Ascending aorta (tissue), 2 donors: ENCODE data around the gene MCM10. TPM values are rescaled to one million over a fixed set of nuclear protein-coding genes. Genes with fewer than 3 reads are reported as not detected.

Experiments
- DNase-seq, 2 donors: peaks; one replicate each; pipeline ENCODE4 v3.0.0-alpha.2; 2019; ENCODE audit warnings: low spot score in 2 of 2
- H3K27ac ChIP-seq, 2 donors: fragments of 200-600 bp; sonication (generic); one replicate each; pipeline ENCODE4 v1.5.1; 2016 to 2017; ENCODE audit warnings: mild to moderate bottlenecking in 1 of 2
- H3K27me3 ChIP-seq: fragments of 200-600 bp; sonication (generic); one replicate; pipeline ENCODE4 v1.5.1; 2017
- H3K36me3 ChIP-seq, 2 donors: fragments of 200-600 bp; sonication (generic); one replicate each; pipeline ENCODE4 v1.5.1; 2016
- H3K4me1 ChIP-seq, 2 donors: fragments of 200-600 bp; sonication (generic); one replicate each; pipeline ENCODE4 v1.5.1; 2016 to 2017; ENCODE audit warnings: mild to moderate bottlenecking in 1 of 2
- H3K4me3 ChIP-seq, 2 donors: fragments of 200-600 bp; sonication (generic); one replicate each; pipeline ENCODE4 v1.5.1; 2016 to 2017; ENCODE audit warnings: mild to moderate bottlenecking in 1 of 2
- H3K9me3 ChIP-seq, 2 donors: fragments of 200-600 bp; sonication (generic); one replicate each; pipeline ENCODE4 v1.5.1; 2016
- intact Hi-C: fragments of 100-400 bp; cut with DNase I; formaldehyde crosslinking; loops from one replicate; pipeline ENCODE4 v1.15.1; 2023
- total RNA-seq: library from RNA; depleted of rRNA; stranded (reverse); fragments of >200 nt; gene quantifications from one replicate; pipeline ENCODE4 v1.1.0, GENCODE V29; 2016
- TF ChIP-seq, protein P1 (sequence below), 3 experiments: fragments of 200-600 bp in 2 of 3; fragments of 450-650 bp in 1 of 3; sonication (generic) in 2 of 3; IDR thresholded peaks; one replicate each; pipeline ENCODE4 v1.5.1; 2016 to 2019; ENCODE audit warnings: antibody characterized with exemption in 3 of 3, mild to moderate bottlenecking in 1 of 3, moderate library complexity in 1 of 3

Gene MCM10
- total RNA-seq, 1 donor from 2014 or later: 0.11 TPM

DNA sequence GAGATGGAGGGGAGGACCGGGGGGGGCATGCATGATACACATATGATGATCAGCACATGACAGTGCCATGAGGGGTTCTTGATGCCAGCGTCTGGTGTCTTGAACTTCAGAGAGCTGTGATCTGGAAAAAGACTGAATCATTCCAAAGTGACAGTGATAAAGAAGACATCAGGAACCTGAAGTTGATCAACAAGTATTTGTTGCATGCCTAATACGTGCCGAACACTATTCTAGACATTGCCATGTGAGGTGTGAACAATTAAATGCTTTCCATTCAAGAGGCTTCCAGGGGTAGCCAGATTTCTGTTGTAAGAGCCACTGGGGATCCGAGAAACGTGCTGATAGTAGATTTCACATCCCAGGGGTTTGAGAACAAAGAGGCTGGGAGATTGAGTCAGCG, 6.2 kb downstream of the MCM10 start:
- no peaks in the 10 kb centered on the region for H3K9me3 ChIP-seq
- no peaks in the 10 kb centered on the region for H3K27me3 ChIP-seq
- H3K4me3 ChIP-seq: no peak overlapping the region
- no peak for DNase-seq
- no peaks in the 10 kb centered on the region for H3K4me1 ChIP-seq
- TF ChIP-seq, protein P1, sequence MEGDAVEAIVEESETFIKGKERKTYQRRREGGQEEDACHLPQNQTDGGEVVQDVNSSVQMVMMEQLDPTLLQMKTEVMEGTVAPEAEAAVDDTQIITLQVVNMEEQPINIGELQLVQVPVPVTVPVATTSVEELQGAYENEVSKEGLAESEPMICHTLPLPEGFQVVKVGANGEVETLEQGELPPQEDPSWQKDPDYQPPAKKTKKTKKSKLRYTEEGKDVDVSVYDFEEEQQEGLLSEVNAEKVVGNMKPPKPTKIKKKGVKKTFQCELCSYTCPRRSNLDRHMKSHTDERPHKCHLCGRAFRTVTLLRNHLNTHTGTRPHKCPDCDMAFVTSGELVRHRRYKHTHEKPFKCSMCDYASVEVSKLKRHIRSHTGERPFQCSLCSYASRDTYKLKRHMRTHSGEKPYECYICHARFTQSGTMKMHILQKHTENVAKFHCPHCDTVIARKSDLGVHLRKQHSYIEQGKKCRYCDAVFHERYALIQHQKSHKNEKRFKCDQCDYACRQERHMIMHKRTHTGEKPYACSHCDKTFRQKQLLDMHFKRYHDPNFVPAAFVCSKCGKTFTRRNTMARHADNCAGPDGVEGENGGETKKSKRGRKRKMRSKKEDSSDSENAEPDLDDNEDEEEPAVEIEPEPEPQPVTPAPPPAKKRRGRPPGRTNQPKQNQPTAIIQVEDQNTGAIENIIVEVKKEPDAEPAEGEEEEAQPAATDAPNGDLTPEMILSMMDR (IDR thresholded peaks at IDR 0.05): no peak
- H3K36me3 ChIP-seq: no peaks in the 10 kb centered on the region
- H3K27ac ChIP-seq: no peak overlapping the region
- intact Hi-C loops: loop anchor here (10.0 kb wide), 1 partner anchor 1997 kb away; the partner anchor contains the start of gene NMT2

GRCh38 chr10:13168781-13169180, 7.4 kb downstream of the MCM10 start:
- no peak for DNase-seq
- intact Hi-C loops: loop anchor here (10.0 kb wide), 1 partner anchor 1996 kb away; the partner anchor contains the start of gene NMT2
- TF ChIP-seq, protein P1 (IDR thresholded peaks at IDR 0.05): no peak
- no peaks in the 10 kb centered on the region for H3K4me1 ChIP-seq
- no peaks in the 10 kb centered on the region for H3K9me3 ChIP-seq
- H3K27me3 ChIP-seq: no peaks in the 10 kb centered on the region
- no peak overlapping the region for H3K4me3 ChIP-seq
- H3K36me3 ChIP-seq: no peaks in the 10 kb centered on the region
- H3K27ac ChIP-seq: no peak overlapping the region

- H3K4me3 ChIP-seq: no peak overlapping the region
- no peak for DNase-seq
- no peaks in the 10 kb centered on the region for H3K27me3 ChIP-seq
- no peaks in the 10 kb centered on the region for H3K4me1 ChIP-seq
- no peak overlapping the region for H3K27ac ChIP-seq
- H3K9me3 ChIP-seq: no peaks in the 10 kb centered on the region
- intact Hi-C loops: no loop called here
- H3K36me3 ChIP-seq: no peaks in the 10 kb centered on the region
- TF ChIP-seq, protein P1 (IDR thresholded peaks at IDR 0.05): no peak
Observed at GRCh38 chr10:13173616-13174015, 12.3 kb downstream of the MCM10 start.

DNA sequence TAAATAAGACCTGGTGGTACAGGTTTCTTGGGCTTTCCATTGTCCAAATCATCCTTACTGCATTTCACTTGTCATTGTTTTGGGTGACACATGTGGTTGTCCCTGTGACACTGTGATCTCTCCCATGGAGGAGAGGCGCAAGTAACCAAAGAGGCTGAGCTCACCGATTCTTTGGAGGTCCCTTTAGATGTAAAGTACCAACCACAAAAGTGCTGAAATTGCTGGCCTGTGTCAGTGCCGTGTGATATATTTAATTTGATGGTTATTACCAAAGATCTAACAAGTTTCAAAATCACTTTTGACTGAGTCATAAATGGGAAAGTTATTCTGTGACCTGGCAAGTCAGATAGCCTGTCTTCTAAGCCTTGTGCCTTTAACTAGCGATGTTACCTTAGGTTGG, 19.4 kb downstream of the MCM10 start:
- intact Hi-C loops: no loop called here
- Histone ChIP-seq H3K27me3 (no peaks in the 10 kb centered on the region), H3K27ac (no peak overlapping the region), H3K4me3 (no peak overlapping the region), H3K9me3 (no peaks in the 10 kb centered on the region), H3K4me1 (no peaks in the 10 kb centered on the region), H3K36me3 (no peaks in the 10 kb centered on the region)
- TF ChIP-seq, protein P1 (IDR thresholded peaks at IDR 0.05): no peak
- no peak for DNase-seq

DNA sequence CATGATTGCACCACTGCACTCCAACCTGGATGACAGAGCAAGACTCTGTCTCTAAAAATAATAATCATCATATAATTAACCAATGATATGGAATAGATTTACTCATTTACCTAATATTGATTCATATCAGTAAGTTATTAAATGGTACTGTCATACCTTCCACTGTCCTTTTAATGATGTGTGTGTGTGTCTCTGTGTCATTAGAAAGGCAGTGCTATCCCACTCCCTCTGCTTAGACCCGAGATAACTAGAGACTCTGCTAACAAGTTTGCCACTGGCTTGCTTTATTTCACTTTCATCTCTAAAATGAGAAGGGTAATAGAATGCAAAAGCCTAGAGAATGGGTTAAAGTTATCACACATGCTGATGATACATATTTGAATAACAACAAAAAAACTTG, 21.1 kb downstream of the MCM10 start:
- Histone ChIP-seq H3K27ac (no peak overlapping the region), H3K4me1 (no peaks in the 10 kb centered on the region), H3K27me3 (no peaks in the 10 kb centered on the region), H3K36me3 (no peaks in the 10 kb centered on the region), H3K4me3 (no peak overlapping the region), H3K9me3 (no peaks in the 10 kb centered on the region)
- no peak for DNase-seq
- intact Hi-C loops: no loop called here
- TF ChIP-seq, protein P1 (IDR thresholded peaks at IDR 0.05): no peak

DNA sequence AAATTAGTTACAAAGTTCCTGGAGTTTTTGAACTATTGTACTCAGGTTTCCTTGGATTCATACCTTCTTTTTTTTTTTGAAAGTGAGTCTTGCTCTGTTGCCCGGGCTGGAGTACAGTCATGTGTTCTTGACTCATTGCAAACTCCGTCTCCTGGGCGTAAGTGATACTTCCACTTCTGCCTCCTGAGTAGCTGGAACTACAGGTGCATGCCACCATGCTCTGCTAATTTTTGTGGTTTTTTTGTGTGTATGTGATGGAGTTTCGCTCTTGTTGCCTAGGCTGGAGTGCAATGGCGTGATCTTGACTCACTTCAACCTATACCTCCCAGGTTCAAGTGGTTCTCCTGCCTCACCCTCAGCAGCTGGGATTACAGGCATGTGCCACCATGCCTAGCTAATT, 22.3 kb downstream of the MCM10 start:
- no peak overlapping the region for H3K4me3 ChIP-seq
- no peak overlapping the region for H3K27ac ChIP-seq
- no peak for DNase-seq
- no peaks in the 10 kb centered on the region for H3K27me3 ChIP-seq
- no peaks in the 10 kb centered on the region for H3K36me3 ChIP-seq
- intact Hi-C loops: no loop called here
- no peaks in the 10 kb centered on the region for H3K9me3 ChIP-seq
- no peaks in the 10 kb centered on the region for H3K4me1 ChIP-seq
- TF ChIP-seq, protein P1 (IDR thresholded peaks at IDR 0.05): no peak
